Fibroblast of the aortic adventitia (primary cell): ENCODE data around the gene RNH1. TPM values are rescaled to one million over a fixed set of nuclear protein-coding genes. Genes with fewer than 3 reads are reported as not detected.
A peak's percentile ranks its signal among the peaks of the same experiment; 100 is the strongest.

Source experiments
- DNase-seq: peaks from one replicate; pipeline ENCODE4 v3.0.0-alpha.2; 2010; ENCODE audit warnings: low read depth
- H3K4me3 ChIP-seq: 2 replicates; pipeline ENCODE4 v1.5.1; 2011; ENCODE audit warnings: low read depth, mild to moderate bottlenecking, control low read depth, low read length, moderate library complexity
- CTCF ChIP-seq: IDR thresholded peaks from 2 replicates; pipeline ENCODE4 v1.5.1; 2011; ENCODE audit warnings: mild to moderate bottlenecking, low read length, control low read depth, inconsistent platforms; ENCODE audit not compliant: insufficient read depth
- total RNA-seq: library from RNA; depleted of rRNA; stranded (reverse); fragments of >200 nt; gene quantifications from 2 replicates; pipeline ENCODE4 v1.2.3, GENCODE V29; 2012; ENCODE audit warnings: low replicate concordance

The RNH1 gene
- total RNA-seq, 1 donor: 436 TPM

GRCh38 chr11:486189-486588, 20.9 kb downstream of the RNH1 start:
- DNase-seq: no peak
- H3K4me3 ChIP-seq: no peak overlapping the region
- TF ChIP-seq CTCF: no peak

- DNase-seq: no peak
- TF ChIP-seq CTCF: no peak
- H3K4me3 ChIP-seq: no peak overlapping the region
Measured at GRCh38 chr11:484616-485015, 22.4 kb downstream of the RNH1 start.

- TF ChIP-seq CTCF: no peak
- no peak for DNase-seq
- no peak overlapping the region for H3K4me3 ChIP-seq
Measured at GRCh38 chr11:479311-479710, 27.7 kb downstream of the RNH1 start.

GRCh38 chr11:477052-477715, 29.9 kb downstream of the RNH1 start:
- H3K4me3 ChIP-seq: no peak overlapping the region
- TF ChIP-seq CTCF: no peak
- peak; percentile 17 for DNase-seq

- TF ChIP-seq CTCF: no peak
- no peak for DNase-seq
- no peak overlapping the region for H3K4me3 ChIP-seq
Measured at GRCh38 chr11:476416-476815, 30.6 kb downstream of the RNH1 start.

- TF ChIP-seq CTCF: no peak
- no peak overlapping the region for H3K4me3 ChIP-seq
- DNase-seq: no peak
Measured at GRCh38 chr11:475941-476340, 31.1 kb downstream of the RNH1 start.
